ENCODE results near the gene TULP3.

TULP3 gene

DNA sequence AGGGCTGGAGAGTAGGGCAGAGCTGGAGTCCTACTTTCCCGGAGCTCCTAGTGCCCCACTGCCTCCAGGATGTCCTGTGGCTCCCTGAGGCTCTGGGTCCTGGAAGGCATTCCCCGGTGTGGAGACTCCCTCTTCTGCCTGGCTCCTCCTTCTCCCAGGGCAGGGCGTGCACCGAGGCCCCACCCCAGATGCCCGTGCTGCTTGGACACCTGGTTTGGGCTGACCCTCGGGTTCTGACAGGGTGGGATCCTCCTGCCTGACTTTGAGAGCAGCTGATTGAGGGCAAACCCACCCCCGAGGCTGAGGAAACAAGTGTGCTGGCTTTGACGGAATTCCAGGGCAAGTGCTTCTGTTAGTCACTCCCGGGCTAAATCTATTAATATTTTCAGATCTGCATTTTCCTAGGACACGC, 83.9 kb downstream of the TULP3 start:
- DNase-seq = no peak

DNA sequence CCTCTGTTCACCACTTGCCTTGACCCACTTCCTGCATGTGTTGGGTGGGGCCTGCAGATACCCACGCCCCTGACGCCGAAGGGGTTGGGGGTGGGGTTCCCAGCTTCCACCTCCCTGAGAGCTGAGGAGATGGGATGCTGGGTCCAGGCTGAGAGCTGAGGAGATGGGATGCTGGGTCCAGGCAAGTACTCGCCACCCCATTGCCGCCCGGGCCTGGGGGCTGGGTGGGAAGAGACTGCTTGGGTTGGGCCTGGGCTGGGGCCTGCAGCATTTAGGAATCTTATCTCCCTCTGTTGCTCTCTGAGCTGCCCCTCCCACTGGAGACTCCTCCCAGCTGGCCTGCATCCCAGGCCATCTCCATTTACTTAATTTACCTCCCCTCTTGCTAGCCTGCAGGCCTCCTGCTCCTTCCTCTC, 85.9 kb downstream of the TULP3 start:
- no peak for DNase-seq

DNA sequence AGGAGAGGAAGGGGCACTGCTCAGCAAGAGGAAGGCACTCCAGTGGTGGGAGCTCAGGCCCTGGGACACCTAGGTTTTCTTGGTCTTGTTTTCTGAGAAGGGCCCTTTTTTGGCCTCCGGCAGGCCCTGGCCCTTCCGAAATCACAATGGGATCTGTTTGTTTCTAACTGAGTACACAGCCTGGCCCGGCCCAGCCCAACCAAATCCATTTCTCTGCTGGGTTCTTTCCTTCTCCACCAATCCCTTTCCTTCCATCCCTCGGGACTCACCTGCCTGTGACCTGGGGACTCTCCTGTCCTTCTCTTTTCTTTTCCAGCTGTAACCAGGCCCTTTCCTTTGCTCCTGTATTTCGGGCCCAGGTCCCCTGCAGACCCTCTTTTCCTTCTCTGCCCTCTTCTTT, 87.1 kb downstream of the TULP3 start:
- DNase-seq = no peak

DNA sequence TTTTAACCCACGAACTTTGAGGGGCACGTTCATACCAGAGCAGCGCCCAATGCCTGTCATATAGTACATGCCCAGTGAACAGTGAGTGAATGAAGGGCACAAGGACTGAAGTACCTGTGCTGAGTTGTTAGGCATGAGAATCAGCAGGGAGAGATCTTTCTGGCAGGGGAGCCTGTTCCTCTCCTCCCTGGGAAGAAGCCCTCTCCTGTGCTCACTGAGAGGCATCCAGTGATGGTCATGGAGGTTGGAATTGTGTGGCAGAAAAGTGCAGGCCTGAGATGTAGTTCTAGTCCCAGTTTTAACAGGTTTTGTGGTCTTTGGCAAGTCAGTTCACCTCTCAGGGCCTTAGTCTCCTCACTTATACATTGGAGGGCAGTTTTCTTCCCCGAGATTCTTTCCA, 89.1 kb downstream of the TULP3 start:
- no peak for DNase-seq

DNA sequence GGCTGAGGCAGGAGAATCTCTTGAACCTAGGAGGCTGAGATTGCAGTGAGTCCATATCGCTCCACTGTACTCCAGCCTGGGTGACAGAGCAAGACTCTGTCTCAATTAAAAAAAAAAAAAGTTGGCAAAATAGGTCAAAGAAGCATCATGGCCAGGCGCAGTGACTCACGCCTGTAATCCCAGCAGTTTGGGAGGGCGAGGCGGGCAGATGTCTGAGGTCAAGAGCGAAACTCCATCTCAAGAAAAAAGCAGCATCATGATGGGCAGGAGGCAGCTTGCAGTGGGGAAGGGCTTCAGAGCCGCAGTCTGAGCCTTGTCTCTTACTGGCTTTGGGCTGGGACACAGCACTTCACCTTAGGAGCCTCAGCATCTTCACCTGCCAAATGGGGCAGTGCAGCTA, 89.9 kb downstream of the TULP3 start:
- no peak for DNase-seq

DNA sequence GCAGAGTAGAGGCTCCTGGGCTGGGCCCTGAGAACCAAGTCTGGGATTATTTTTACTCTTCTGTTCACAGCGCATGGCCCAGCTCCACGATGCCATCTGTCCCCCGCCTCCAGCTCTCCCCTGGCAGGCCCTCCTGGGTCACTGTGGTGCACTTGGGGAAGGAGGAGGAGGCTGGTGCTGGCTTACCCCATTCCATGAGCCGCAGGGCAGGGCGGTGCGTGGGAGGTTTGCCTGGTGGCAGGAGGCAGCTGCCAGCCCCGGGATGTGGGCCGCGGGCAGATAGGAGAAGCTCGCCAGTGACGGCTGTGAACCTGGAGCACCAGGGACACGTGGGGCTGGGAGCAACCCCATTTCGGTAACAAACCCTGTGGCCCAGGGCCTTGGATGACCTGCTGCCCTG, 91.7 kb downstream of the TULP3 start:
- no peak for DNase-seq

DNA sequence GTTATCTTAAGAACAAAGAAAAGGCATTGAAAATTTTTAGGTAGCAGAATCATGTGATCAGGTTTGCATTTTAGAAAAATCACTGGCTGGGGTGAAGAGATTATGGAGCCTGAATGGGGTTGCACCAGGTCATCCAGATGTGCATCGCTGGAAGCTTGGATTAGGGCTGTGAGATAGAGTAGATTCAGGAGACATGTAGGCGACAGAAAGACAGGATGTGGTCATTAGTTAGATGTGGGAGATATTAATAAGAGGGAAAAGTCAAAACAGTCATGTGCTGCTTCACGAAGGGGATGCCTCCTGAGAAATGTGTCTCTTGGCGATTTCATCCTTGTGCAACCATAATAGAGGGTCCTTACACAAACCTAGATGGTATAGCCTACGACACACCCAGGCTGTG, 93.6 kb downstream of the TULP3 start:
- no peak for DNase-seq

DNA sequence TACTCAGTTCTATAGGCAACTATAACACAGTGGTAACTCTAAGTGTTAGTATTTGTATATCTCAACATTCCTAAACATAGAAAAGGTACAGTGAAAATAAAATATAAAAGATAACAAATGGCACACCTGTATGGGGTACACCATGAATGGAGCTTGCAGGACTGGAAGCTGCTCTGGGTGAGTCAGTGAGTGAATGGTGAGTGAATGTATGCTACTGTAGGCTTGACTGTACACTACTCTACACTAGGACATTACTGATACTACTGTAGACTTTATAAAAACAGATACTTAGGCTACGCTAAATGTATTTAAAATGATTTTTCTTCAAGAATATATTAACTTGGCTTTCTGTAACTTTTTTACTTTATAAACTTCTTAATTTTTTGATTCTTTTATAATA, 94.0 kb downstream of the TULP3 start:
- no peak for DNase-seq

DNA sequence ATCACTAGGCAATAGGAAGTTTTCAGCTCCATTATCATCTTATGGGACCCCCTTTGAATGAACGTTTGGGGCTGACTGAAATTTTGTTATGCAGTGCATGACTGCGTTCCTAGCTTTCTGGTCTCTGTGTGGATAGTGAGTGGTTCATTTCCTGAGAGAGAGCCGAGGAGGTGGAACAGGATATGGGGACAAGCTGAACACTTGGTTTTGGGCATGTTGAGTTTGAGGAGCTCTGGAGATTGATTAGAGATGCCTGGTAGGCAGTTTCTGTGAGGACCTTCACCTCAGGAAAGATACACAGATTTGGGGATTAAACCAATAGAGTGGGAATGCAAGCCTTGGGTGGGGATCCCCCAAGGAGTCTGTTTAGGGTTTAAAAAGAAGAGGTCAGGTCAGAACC, 96.2 kb downstream of the TULP3 start:
- no peak for DNase-seq

DNA sequence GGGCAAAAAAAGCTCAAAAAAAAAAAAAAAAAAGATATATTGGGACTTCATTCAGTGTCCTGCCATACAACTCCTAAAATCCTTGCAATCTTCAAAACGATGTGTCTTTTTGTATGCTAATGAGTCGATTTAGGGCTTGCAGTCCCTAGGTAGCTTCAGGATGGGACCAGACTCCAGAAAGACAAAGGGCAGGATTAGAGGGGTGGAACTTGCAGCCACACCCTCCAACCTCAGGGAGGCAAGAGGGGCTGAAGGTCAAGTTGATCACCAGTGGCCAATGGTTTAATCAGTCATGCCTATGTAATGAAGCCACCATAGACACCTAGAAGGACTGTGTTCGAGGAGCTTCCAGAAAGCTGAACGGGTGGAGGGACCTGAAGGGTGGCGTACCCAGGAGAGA, 97.8 kb downstream of the TULP3 start:
- no peak for DNase-seq
